Hypothalamus (tissue), 51 donors: ENCODE measurements around the gene TCP11L2.
A peak's percentile ranks its signal among the peaks of the same experiment; 100 is the strongest.

Experiments used
- DNase-seq, 51 donors: peaks; one replicate each; lab custom pipeline; 2025; lab: John Stamatoyannopoulos, UW

The TCP11L2 gene

DNA sequence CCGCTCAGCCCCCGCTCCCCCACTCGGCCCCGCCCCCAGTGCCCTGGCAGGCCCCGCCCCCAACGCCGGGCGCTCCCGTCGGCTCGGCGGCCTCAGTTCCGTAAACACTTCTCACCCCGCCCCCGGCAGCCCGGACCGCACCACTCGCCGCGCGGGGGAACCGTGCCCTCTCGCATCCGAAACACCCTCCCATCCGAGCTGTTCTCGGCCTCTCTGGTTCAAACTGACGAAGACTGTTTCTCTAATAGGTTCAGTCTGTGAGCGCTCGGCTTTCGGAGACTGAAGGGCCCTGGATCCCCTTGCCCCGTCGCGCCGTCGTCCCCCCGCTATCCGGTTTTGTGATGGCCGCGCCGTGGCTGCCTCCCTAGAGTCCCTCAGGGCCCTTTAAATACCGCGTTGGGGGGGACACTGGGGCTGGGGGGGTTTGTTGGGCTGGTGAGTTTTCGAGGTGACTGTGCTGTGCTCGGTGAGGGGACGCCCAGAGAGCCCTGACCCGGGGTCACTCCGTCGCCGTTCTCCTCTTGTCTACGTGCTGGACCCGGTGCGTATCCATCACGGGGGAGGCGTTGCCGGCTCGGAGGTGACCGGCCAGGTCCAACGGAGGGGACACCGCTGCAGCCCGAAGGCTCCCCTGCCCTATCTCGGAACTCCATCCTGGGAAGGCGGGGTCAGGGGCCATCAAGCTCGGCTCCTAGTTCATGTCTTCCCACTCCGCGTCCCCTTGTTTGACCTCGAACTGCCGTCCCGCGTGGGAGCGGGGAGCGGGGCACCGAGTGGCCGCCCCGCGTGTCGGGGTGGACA lies at the start of gene TCP11L2:
Gene TCP11L2 (plus strand): TSS at position 333 of the 801 bp plus-strand sequence. CDS start 8,343 bp downstream, outside the sequence.
- DNase-seq = peak; percentile 49 to 98 (median 87)

DNA sequence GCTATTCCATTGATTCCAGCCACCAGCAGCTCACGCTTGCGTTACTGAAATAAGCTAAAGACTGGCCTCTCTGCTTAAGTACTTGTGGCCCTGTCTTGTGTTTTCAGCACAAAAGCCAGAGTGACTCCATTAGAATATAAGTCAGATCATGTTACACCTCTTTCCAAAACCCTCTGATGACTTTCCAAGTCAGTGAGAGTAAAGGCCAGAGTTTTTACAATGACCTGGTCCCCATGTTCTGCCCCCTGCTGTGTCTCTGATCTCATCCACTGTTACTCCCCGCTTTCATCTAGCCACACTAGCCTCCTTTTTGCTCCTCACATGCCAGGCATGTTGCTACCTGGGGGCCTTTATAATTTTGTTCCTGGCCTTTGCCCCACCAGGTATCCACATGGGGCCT lies 47.8 kb upstream of the TCP11L2 start:
- no peak for DNase-seq

DNA sequence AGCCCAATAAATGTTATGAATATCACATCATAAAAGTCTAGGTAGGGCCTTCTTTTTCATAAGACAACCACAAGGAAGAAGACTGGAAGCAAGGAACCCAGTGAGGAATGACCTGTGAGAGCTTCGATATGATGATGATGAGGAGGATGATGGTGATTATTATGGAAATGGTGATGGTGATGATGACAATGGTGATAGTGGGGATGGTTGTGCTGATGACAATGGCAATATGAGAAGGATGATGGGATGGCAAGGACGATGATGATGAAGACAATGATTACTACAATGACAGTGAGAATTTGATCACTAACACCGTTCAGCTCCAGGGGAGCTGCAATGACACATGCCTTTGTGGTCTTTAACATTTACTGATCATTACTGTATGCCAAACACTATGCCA lies 47.0 kb upstream of the TCP11L2 start:
- DNase-seq = no peak

DNA sequence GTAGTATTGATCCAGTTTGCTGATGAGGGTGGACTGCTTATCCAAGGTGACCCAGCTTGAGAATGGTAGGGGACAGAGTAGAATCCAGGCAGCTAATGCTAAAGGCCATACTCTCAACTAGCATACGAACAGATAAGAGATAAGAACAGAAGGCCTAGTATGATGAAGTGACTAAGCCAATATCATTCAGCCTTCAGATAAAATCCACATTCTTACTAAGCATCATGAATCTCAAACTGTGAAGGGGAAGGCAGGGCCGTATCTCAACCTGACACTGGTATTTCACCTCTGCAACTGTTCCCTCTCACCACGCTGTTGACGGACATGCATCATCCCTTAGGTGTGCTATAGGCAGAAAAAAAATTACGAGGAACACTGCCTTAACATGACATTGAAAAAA lies 46.6 kb upstream of the TCP11L2 start:
- DNase-seq = no peak

DNA sequence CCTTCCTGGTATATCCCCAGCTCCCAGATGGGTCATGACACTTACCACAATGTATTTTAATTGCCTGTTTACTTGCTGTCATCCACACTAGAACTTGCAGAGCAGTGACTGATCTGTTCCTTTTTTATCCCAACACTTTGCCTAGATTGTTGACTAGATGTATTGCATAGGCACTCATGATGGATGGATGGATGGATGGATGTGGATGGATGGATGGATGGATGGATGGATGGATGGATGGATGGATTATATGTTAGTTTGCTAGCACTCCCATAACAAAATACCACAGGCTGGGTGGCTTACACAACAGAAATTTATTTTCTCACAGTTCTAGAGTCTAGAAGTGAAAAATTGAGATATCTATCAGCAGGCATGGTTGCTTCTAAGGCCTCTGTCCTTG lies 46.0 kb upstream of the TCP11L2 start:
- no peak for DNase-seq

DNA sequence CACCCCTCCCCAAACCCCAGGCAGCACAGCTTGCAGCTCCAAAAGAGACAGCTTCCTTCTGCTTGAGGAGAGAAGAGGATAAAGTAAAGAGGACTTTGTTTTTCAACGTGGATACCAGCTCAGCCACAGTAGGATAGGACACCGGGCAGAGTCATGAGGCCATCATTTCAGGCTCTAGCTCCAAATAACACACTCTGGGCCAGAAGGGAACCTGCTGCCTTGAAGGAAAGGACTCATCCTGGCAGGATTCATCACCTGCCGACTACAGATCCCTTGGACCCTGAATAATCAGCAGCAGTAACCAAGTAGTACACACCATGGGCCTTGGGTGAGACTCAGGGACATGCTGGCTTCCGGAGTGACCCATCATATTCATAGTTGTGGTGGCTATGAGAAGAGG lies 44.3 kb upstream of the TCP11L2 start:
- no peak for DNase-seq

DNA sequence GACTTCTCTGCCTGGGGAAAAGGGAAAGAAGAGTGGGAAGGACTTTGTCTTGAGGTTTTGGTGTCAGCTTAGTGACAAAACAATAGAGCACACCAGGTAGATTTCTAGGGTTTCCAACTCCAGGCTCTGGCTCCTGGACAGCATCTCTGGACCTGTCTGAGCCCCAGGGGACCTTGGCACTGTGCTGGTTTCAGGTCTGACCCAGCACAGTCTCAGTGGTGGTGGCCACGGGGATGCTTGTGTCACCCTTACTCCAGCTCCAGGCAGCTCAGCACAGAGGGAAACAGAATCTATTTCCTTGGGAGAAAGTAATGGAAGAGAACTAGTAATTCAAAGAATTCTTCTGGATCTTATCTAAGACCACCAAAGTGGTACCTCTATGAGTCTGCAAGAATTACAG lies 43.6 kb upstream of the TCP11L2 start:
- DNase-seq = no peak

DNA sequence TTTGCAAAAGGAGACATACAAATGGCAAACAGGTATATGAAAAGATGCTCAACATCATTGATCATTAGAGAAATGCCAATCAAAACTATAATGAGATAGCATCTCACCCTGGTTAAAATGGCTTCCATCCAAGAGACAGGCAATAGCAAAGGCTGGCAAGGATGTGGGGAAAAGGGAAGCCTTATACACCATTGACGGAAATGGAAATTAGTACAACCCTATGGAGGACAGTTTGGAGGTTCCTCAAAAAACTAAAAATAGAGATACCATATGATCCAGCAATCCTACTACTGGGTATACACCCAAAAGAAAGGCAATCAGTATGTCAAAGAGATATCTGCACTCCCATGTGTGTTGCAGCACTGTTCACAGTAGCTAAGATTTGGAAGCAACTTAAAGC lies 37.4 kb upstream of the TCP11L2 start:
- no peak for DNase-seq

DNA sequence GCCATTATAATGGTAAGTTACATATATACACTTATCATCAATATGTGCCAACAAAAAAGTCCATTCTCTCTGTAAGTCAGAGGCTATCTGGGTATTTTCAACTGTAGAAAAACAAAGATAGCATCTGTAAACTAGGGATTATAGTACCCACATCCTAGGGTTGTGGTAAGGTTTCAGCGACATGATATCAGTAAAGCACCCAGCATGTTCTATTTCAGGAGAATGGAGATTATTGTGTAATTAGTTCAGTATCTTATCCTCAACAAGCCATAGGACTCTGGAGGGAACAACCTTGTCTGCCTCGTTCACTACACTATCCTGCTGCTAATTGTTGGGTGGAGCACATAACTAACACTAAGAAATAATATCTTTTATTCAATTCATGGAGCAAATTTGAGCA lies 35.0 kb upstream of the TCP11L2 start:
- DNase-seq = no peak

DNA sequence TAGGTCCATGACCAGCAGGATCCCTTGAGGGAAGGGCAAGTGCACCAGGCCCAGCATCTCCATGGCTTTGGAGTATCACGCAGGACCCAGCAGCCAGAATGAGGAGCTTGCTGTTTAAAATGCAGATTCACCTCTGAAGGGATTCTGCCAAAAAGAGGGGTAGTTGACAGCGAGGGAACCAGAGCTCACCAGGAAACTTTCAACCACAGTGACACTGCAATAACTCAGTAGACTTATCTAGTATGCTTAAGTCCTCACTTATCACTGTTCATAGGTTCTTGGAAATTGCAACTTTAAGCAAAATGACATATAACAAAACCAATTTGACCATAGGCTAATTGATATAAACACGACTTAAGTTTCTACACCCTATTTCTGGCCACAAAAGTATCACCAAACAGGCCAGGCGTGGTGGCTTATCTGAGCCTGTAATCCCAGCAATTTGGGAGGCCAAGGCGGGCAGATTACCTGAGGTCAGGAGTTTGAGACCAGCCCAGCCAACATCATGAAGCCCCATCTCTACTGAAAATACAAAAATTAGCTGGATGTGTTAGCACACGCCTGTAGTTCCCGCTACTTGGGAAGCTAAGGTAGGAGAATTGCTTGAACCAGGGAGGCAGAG lies 33.3 kb upstream of the TCP11L2 start:
- DNase-seq = no peak

DNA sequence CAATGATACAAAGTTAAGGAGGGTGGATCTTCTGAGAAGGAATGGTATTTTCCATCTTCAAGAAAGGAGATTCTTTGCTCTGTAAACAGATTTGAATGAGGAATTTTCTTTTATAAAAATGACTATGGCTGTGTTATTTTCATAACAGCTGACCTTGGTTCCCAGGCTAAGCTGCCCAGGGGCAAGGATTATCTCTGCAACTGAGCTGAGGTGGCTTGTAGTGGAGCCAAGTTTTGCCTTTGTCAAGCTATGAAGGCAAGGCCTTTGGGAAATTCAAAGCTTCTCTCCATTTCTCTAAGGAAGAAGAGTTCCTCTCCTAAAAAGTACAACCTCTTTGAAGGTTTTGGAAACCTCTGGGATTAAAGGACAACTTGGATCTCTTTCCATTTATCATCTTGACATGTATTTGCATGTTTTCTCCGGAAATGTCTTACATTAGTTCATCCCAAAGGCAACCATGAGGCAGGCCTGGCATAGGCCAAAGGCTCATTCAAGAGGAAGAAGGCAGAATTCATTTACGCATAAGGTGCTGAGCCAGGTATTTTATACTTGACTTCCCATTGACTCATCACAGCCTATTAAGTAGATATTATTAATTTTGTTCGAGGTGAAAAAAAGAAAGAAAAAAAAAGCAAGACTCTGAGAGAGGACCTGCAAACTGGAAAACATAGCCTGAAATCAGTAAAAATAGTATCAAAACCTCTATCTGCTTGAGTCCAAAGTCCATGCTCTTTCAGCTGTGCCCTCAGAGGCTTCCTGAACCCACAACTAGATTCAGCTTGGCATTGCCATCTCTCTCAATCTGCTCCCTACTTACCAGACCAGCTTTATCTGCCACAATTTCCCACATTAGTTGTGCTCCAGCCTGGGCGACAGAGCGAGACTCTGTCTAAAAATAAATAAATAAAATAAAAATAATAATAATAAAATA lies 30.7 kb upstream of the TCP11L2 start:
- no peak for DNase-seq

DNA sequence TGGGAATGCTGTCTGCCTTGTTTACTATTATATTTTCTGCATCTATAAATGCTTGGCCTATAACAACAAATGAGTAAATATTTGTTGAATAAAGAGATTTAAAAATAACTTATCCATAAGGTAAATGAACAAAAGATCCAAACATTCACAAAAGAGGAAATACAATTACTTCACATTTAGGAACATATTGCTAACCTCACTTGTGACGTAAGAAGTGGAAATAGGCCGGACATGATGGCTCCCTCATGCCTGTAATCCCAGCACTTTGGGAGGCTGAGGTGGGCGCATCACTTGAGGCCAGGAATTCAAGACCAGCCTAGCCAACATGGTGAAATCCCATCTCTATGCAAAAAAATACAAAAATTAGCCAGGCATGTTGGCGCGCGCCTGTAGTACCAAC lies 29.0 kb upstream of the TCP11L2 start:
- no peak for DNase-seq

DNA sequence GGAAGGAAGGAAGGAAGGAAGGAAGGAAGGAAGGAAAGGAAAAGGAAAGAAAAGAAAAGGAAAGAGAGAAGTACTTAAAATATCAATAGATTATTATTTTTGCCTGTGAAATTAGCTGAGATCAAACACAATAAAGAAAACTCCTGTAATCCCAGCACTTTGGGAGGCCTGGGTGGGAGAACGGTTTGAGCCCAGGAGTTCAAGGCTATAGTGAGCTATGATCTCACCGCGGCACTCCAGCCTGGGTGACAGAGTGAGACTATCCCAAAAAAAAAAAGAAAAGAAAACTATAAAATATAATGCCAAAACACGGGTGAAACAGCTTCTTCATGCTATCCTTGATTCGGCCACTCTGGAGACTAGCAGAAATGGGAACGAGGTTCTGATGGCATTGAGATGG lies 28.5 kb upstream of the TCP11L2 start:
- DNase-seq = no peak

DNA sequence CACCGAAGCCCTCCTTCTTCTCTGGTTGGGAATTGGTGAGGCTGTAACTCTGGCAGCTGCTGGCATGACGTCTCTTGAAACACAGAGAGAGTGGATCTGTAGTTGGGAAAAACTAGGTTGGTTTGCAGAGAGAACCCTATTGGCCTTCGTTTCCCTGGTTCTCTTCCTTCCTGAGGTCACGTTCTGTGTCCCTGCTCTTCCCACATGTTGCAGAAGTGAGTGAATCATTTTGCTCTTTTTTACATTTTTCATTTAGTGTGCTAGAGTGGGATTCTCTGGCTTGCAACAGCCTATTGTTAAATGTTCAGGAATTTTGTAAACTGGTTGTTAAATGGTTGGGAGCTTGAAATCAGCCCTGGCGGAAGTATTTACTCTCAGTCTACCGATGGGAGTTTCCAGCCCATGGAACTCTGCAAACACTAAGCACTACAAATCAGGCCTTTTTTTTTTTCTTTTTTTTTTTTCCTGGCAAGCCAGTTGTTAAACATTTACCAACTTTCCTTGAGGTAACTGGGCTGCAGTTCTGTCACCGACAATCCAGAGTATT lies 27.9 kb upstream of the TCP11L2 start:
- DNase-seq = no peak

DNA sequence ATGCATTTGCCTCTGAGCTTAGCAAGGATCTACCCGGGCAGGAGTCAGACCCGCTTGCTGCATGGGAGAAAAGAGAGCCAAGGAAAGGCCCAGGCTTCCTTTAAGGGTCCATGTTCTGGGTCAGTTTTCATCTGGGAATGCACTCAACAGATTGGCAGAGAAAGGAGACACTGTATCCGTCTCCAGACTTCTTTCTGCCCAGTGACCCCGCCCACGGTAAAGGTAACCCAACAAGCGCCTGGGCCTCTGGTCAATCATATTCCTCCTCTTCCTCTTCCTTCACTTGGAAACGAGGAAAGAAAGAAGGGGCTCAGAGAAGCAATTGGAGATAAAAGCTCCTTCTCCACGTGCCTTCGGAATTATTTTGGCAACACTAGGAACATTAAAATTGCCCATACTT lies 27.1 kb upstream of the TCP11L2 start:
- DNase-seq = no peak

DNA sequence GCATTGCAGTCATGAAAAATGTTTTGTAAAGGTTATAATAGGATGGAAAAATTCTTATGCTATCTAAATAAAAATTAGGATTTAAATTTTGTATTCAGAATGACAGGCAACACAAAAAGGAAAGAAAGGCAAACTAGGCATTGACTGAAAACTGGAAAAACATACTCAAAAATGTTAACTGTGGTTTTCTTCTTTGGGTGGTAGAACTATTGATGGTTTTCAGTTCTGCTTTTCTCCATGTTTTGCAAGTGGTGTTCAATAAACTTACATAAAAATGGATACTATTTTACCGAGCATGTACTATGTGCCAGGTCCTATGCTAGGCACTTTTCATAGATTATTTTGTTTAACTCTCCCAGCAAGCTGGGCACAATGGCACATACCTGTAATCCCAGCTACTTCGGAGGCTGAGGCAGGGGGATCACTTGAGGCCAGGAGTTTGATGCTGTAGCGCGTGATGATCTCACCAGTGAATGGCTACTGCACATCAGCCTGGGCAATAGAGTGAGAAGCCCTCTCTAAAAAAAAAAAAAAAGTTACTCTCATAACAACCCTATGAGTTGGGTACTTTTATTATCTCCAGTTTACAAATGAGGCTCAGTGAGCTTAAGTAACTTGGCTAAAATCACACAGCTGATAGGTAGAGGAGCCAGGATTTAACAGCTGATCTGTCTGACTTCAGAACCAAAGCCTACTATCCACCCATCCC lies 26.3 kb upstream of the TCP11L2 start:
- no peak for DNase-seq

DNA sequence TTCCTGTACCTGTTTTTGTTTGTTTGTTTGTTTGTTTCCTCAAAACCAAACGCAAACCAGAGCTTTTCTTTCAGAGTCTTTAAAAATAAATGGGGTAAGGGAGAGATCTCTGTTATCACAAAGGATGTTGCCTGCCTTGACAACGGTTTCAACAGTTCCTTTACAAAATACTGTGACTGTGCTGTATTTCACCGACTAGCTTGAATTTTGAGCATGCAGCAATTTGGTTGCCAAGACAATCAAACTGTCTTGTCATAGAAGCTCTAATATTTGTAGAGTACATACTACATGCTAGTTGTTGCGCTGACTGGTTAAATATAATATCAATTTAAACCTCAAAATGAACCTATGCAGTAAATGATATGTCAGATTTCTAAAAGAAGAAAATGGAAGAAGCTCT lies 22.4 kb upstream of the TCP11L2 start:
- DNase-seq = peak in 1 of 51 donors; percentile 5

DNA sequence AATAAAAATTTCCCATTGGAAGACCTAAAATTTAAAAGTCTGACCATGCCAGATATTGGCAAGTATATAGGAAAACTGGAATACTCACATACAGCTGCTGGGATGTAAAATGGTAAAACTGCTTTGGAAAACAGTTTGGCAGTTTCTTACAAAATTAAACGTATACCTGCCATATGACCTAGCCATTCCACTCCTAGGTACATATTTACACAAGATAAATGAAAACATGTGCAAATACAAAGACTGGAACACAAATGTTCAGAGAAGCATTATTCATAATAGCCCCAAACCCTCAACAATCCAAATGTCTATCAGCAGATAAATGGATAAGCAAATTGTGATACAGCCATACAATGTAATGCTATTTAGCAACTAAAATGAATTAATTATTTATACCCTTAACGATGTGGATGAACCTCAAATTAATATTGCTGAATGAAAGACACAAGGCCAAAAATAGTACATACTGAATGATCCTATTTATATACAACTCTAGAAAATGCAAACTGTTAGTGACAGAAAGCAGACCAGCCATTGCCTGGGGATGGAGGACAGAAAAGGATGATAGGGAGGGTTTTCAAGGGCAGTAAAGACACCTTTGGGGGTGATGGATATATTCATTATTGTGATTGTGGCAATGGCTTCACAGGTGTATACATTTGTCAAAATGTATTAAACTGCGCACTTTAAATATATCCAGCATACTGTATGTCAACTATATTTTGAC lies 21.3 kb upstream of the TCP11L2 start:
- no peak for DNase-seq

DNA sequence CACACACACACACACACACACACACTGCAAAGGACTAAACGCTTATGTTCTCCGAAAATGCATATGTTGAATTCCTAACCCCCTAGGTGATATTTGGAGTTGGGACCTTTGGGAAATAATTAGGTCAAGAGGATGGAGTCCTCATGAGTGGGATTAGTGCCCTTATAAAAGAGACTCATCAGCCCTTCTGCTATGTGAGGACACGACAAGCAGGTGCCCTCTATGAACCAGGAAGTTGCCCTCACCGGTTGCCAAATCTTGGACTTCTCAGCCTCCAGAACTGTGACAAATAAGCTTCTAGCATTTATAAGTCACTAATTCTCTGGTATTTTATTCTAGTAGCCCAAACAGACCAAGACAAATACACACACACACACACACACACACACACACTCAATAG lies 20.7 kb upstream of the TCP11L2 start:
- no peak for DNase-seq
